Heart right ventricle (tissue), 16 donors: ENCODE measurements around the gene FOXN4. TPM values are rescaled to one million over a fixed set of nuclear protein-coding genes. Genes with fewer than 3 reads are reported as not detected.

ENCODE experiments used
- ATAC-seq, 8 donors: fragments of 200-7000 bp; cut with Tn5 transposase; one replicate each; pipeline ENCODE4 v1.9.1; 2020; ENCODE audit warnings: mild to moderate bottlenecking in 8 of 8, moderate library complexity in 8 of 8, moderate number of reproducible peaks in 1 of 8
- DNase-seq, 2 donors: peaks; one replicate each; pipeline ENCODE4 v3.0.0-alpha.2; 2020
- H3K27ac ChIP-seq, 10 donors: fragments of 200-600 bp; sonication (generic) in 2 of 10; one replicate each; pipeline versions ENCODE4 v1.5.0 to v1.8.0; 2020 to 2022; ENCODE audit warnings: mild to moderate bottlenecking in 3 of 10
- H3K27me3 ChIP-seq, 7 donors: fragments of 200-600 bp; one replicate each; pipeline ENCODE4 v1.8.0; 2021 to 2022; ENCODE audit warnings: mild to moderate bottlenecking in 2 of 7
- H3K36me3 ChIP-seq, 9 donors: fragments of 200-600 bp; sonication (generic) in 1 of 9; one replicate each; pipeline versions ENCODE4 v1.5.0 to v1.8.0; 2020 to 2022; ENCODE audit warnings: mild to moderate bottlenecking in 2 of 9
- H3K4me1 ChIP-seq, 9 donors: fragments of 200-600 bp; sonication (generic) in 1 of 9; one replicate each; pipeline versions ENCODE4 v1.5.0 to v1.8.0; 2020 to 2022; ENCODE audit warnings: mild to moderate bottlenecking in 4 of 9
- H3K4me3 ChIP-seq, 10 donors: fragments of 200-600 bp; sonication (generic) in 2 of 10; one replicate each; pipeline versions ENCODE4 v1.5.0 to v1.8.0; 2020 to 2022; ENCODE audit warnings: mild to moderate bottlenecking in 7 of 10, moderate library complexity in 2 of 10
- H3K9me3 ChIP-seq, 11 donors: fragments of 200-600 bp in 10 of 11; sonication (generic) in 2 of 11; one replicate each; pipeline versions ENCODE4 v1.5.0 to v1.8.0; 2013 to 2022; ENCODE audit warnings: mild to moderate bottlenecking in 2 of 11, control low read depth in 1 of 11, moderate library complexity in 1 of 11
- CTCF ChIP-seq, 9 donors: fragments of 200-600 bp; sonication (generic) in 2 of 9; IDR thresholded peaks; one replicate each; pipeline versions ENCODE4 v1.5.0 to v1.8.0; 2021 to 2022; ENCODE audit warnings: antibody characterized with exemption in 9 of 9, mild to moderate bottlenecking in 5 of 9, moderate library complexity in 1 of 9
- WGBS, 2 donors: extraction: QIAGEN DNeasy Blood & Tissue Kit; methylation state at CpG; one replicate each; pipeline ENCODE4 v1.1.7; 2013; ENCODE audit warnings: inconsistent platforms in 1 of 2; 5-methylcytosine and 5-hydroxymethylcytosine counted together
- intact Hi-C, 10 donors: fragments of 100-400 bp; cut with DNase I; formaldehyde crosslinking; loops; one replicate each; pipeline versions ENCODE4 v1.11.1 to v1.14.2; 2022
- polyA plus RNA-seq, 2 donors: library from polyadenylated mRNA; stranded (reverse); fragments of 200-250 nt; gene quantifications; one replicate each; pipeline ENCODE4 v1.2.3, GENCODE V29; 2013
- total RNA-seq, 10 donors: library from RNA; stranded (reverse); fragmentation: NEBNext Ultra II Directional in 3 of 10; extraction: Animal tissue kit (Norgen Biotek cat#: 25700) in 3 of 10; gene quantifications; one replicate each; pipeline versions ENCODE4 v1.2.1 to v1.2.4, GENCODE V29; 2021 to 2023
- donor health status: Arrhythmogenic right ventricular cardiomyopathy.
- donor health status: ischemic (EF 13 %, LVEDD 7.1; RV severe dilation, severe dysfunction).
- donor health status: healthy with polysubstance abuse.
- donor health status: DM: no; HTN: yes; CAD: no.
- donor health status: DM: no; HTN: no; CAD: no.
- donor health status: ischemic (EF 25% LVEDD 6.9; RV normal size, moderate dysfunction).
- donor health status: ischemic (EF 25% LVEDD 5.7; RV mildly dilated, moderate dysfunction).
- donor health status: healthy.
- donor health status: DM: yes; HTN: yes; CAD: no.
- donor health status: Ischemic cardiomyopathy.
- donor health status: ischemic (EF 35%, LVEDD 5.7; RV mildly dilated, moderate dysfunction).
- donor health status: nonischemic (EF 11% LVEDD 7.7; RV severe dilation, severe dysfunction).
- donor health status: DM: yes; HTN: yes; CAD: no.
- donor health status: PGD.
- donor health status: ischemic (EF 29% LVEDD 5.4; RV normal size, mild dysfunction).
- donor health status: nonischemic (EF 23%, LVEDD 6.1; RV moderate dilation, normal function).

The FOXN4 gene
- total and polyA plus RNA-seq, 12 donors, result 0.07 to 0.19 TPM; not detected in 10

- intact Hi-C loops, result no loop called here
- WGBS, 2 donors, result 89 to 93% methylated on average over 7 of the region's 7 CpGs
- no peak for TF ChIP-seq CTCF (IDR thresholded peaks at IDR 0.05)
- no peaks in the 10 kb centered on the region for H3K36me3 ChIP-seq
- H3K27ac ChIP-seq, result no peak overlapping the region
- H3K27me3 ChIP-seq, result peaks cover 0 to 35% (median 22%) of the 10 kb centered on the region in 7 donors
- H3K4me1 ChIP-seq, result no peaks in the 10 kb centered on the region
- DNase-seq (no peak), ATAC-seq (no peak)
- no peak overlapping the region for H3K4me3 ChIP-seq
- H3K9me3 ChIP-seq, result no peaks in the 10 kb centered on the region
These were observed 9.2 kb downstream of the FOXN4 start for GRCh38 chr12:109299849-109300248.

GRCh38 chr12:109296431-109296830 lies 12.7 kb downstream of the FOXN4 start:
- no peak for ATAC-seq
- no peaks in the 10 kb centered on the region for H3K9me3 ChIP-seq
- no peaks in the 10 kb centered on the region for H3K36me3 ChIP-seq
- no peak for TF ChIP-seq CTCF (IDR thresholded peaks at IDR 0.05)
- intact Hi-C loops, result no loop called here
- no peak overlapping the region for H3K27ac ChIP-seq
- WGBS, 2 donors, result 69 to 80% methylated on average over 3 of the region's 3 CpGs
- no peak for DNase-seq
- H3K4me1 ChIP-seq, result peaks cover 0 to 6% (median 0%) of the 10 kb centered on the region in 9 donors
- no peak overlapping the region for H3K4me3 ChIP-seq
- H3K27me3 ChIP-seq, result peaks cover 0 to 12% (median 6%) of the 10 kb centered on the region in 7 donors

GRCh38 chr12:109295764-109296425 lies 13.2 kb downstream of the FOXN4 start:
- peaks cover 0 to 17% (median 7%) of the 10 kb centered on the region in 7 donors for H3K27me3 ChIP-seq
- ATAC-seq, result no peak
- H3K9me3 ChIP-seq, result no peaks in the 10 kb centered on the region
- no peak overlapping the region for H3K27ac ChIP-seq
- no peak for TF ChIP-seq CTCF (IDR thresholded peaks at IDR 0.05)
- no peak overlapping the region for H3K4me3 ChIP-seq
- WGBS, 2 donors, result 80 to 90% methylated on average over 13 of the region's 13 CpGs
- H3K36me3 ChIP-seq, result no peaks in the 10 kb centered on the region
- DNase-seq, result no peak
- H3K4me1 ChIP-seq, result peaks cover 0 to 12% (median 3%) of the 10 kb centered on the region in 9 donors
- intact Hi-C loops, result no loop called here

DNA sequence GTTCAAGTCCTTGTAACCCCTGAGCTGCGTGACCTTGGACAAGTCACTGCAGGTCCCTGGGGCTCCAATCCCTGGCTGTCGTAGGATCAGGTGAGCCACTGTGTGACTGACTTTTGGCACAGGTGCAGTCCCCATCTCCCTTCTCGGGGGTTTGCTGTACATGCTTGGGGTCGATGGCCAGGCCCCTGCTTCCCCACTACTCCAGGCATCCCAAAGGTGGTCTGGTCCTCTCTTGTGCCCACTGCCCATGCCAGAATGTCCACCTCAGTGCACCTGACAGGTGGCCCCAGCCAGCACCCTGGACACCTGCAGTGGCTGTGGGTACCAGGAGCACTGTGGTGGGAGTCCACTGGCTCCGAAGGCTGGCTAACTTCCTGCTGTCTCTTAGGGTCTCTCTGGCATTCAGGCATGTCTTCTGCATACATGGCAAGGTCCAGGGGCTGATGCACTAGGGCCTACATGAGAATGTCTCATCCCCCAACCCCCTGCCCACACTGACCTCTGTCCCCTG lies 14.7 kb downstream of the FOXN4 start:
- H3K4me1 ChIP-seq, result peaks cover 0 to 14% (median 3%) of the 10 kb centered on the region in 9 donors
- WGBS, 2 donors, result 83 to 92% methylated on average over 5 of the region's 5 CpGs
- intact Hi-C loops, result no loop called here
- H3K9me3 ChIP-seq, result no peaks in the 10 kb centered on the region
- ATAC-seq, result no peak
- H3K27me3 ChIP-seq, result peaks cover 0 to 17% (median 8%) of the 10 kb centered on the region in 7 donors
- H3K4me3 ChIP-seq, result no peak overlapping the region
- no peak for TF ChIP-seq CTCF (IDR thresholded peaks at IDR 0.05)
- no peak overlapping the region for H3K27ac ChIP-seq
- DNase-seq, result no peak
- H3K36me3 ChIP-seq, result no peaks in the 10 kb centered on the region
